Activated CD4-positive, CD25-positive, alpha-beta regulatory T cell (primary cell): ENCODE measurements around the gene SYTL4.

ENCODE experiments used
- DNase-seq, 4 experiments: peaks; one replicate each; lab custom pipeline; 2025; lab: John Stamatoyannopoulos, UW

Gene SYTL4

GRCh38 chrX:100695302-100695701 is 36.6 kb downstream of the SYTL4 start:
- DNase-seq = no peak

- no peak for DNase-seq
These were observed 44.4 kb downstream of the SYTL4 start for GRCh38 chrX:100687546-100687945.

GRCh38 chrX:100687128-100687527 is 44.8 kb downstream of the SYTL4 start:
- DNase-seq = no peak

- DNase-seq = no peak
These were observed 46.0 kb downstream of the SYTL4 start for GRCh38 chrX:100685997-100686305.

GRCh38 chrX:100685284-100685996 is 46.5 kb downstream of the SYTL4 start:
- peak in 3 of 4 experiments; percentile 1 to 34 (median 10) for DNase-seq

GRCh38 chrX:100682939-100683338 is 49.0 kb downstream of the SYTL4 start:
- no peak for DNase-seq

- no peak for DNase-seq
These were observed 50.3 kb downstream of the SYTL4 start for GRCh38 chrX:100681599-100681998.

GRCh38 chrX:100680756-100681155 is 51.2 kb downstream of the SYTL4 start:
- no peak for DNase-seq

GRCh38 chrX:100677611-100678181 is 54.2 kb downstream of the SYTL4 start:
- DNase-seq = no peak

- no peak for DNase-seq
These were observed 57.2 kb downstream of the SYTL4 start for GRCh38 chrX:100674705-100675104.

GRCh38 chrX:100673397-100673953 is 58.4 kb downstream of the SYTL4 start:
- DNase-seq = no peak

GRCh38 chrX:100672966-100673365 is 59.0 kb downstream of the SYTL4 start:
- DNase-seq = no peak

- no peak for DNase-seq
These were observed 68.3 kb downstream of the SYTL4 start for GRCh38 chrX:100663642-100664041.

GRCh38 chrX:100662796-100663195 is 69.1 kb downstream of the SYTL4 start:
- DNase-seq = no peak

- DNase-seq = no peak
These were observed 69.8 kb downstream of the SYTL4 start for GRCh38 chrX:100662170-100662569.

GRCh38 chrX:100659431-100660137 is 72.3 kb downstream of the SYTL4 start:
- no peak for DNase-seq

- DNase-seq = no peak
These were observed 73.0 kb downstream of the SYTL4 start for GRCh38 chrX:100658941-100659381.

GRCh38 chrX:100654261-100654660 is 77.7 kb downstream of the SYTL4 start:
- no peak for DNase-seq

GRCh38 chrX:100652266-100652665 is 79.7 kb downstream of the SYTL4 start:
- no peak for DNase-seq

GRCh38 chrX:100650841-100651240 is 81.1 kb downstream of the SYTL4 start:
- DNase-seq = no peak

- no peak for DNase-seq
These were observed 82.2 kb downstream of the SYTL4 start for GRCh38 chrX:100649550-100650356.
